ENCODE measurements around the gene TTBK1.

TTBK1 gene

GRCh38 chr6:43242908-43243663 is at the start of gene TTBK1:
TSS of gene TTBK1 (plus strand) at chr6:43243481. CDS start at chr6:43246661, 3,180 bp downstream.
- DNase-seq (ENCODE audit: low spot score) = peak; percentile 67

GRCh38 chr6:43193929-43194328 is 49.4 kb upstream of the TTBK1 start:
- no peak for DNase-seq (ENCODE audit: low spot score)

GRCh38 chr6:43196337-43196736 is 46.9 kb upstream of the TTBK1 start:
- no peak for DNase-seq (ENCODE audit: low spot score)

- DNase-seq (ENCODE audit: low spot score) = no peak
Observed at GRCh38 chr6:43199912-43200311, 43.4 kb upstream of the TTBK1 start.

GRCh38 chr6:43200541-43200940 is 42.7 kb upstream of the TTBK1 start:
- no peak for DNase-seq (ENCODE audit: low spot score)

GRCh38 chr6:43202451-43202850 is 40.8 kb upstream of the TTBK1 start:
- no peak for DNase-seq (ENCODE audit: low spot score)

GRCh38 chr6:43203029-43203717 is 40.1 kb upstream of the TTBK1 start:
- no peak for DNase-seq (ENCODE audit: low spot score)

GRCh38 chr6:43203718-43204095 is 39.6 kb upstream of the TTBK1 start:
- no peak for DNase-seq (ENCODE audit: low spot score)

GRCh38 chr6:43204271-43205105 is 38.8 kb upstream of the TTBK1 start:
- DNase-seq (ENCODE audit: low spot score) = no peak

- no peak for DNase-seq (ENCODE audit: low spot score)
Observed at GRCh38 chr6:43205849-43206248, 37.4 kb upstream of the TTBK1 start.

- DNase-seq (ENCODE audit: low spot score) = no peak
Observed at GRCh38 chr6:43207286-43207685, 36.0 kb upstream of the TTBK1 start.

- DNase-seq (ENCODE audit: low spot score) = no peak
Observed at GRCh38 chr6:43211955-43212354, 31.3 kb upstream of the TTBK1 start.

GRCh38 chr6:43213431-43213830 is 29.9 kb upstream of the TTBK1 start:
- DNase-seq (ENCODE audit: low spot score) = no peak

- DNase-seq (ENCODE audit: low spot score) = no peak
Observed at GRCh38 chr6:43215066-43215465, 28.2 kb upstream of the TTBK1 start.

GRCh38 chr6:43216200-43216599 is 27.1 kb upstream of the TTBK1 start:
- DNase-seq (ENCODE audit: low spot score) = no peak

- no peak for DNase-seq (ENCODE audit: low spot score)
Observed at GRCh38 chr6:43217351-43217750, 25.9 kb upstream of the TTBK1 start.

- no peak for DNase-seq (ENCODE audit: low spot score)
Observed at GRCh38 chr6:43219119-43219518, 24.2 kb upstream of the TTBK1 start.

GRCh38 chr6:43219814-43220213 is 23.5 kb upstream of the TTBK1 start:
- no peak for DNase-seq (ENCODE audit: low spot score)

- no peak for DNase-seq (ENCODE audit: low spot score)
Observed at GRCh38 chr6:43220439-43220951, 22.8 kb upstream of the TTBK1 start.

GRCh38 chr6:43221046-43221972 is 22.0 kb upstream of the TTBK1 start:
- no peak for DNase-seq (ENCODE audit: low spot score)

GRCh38 chr6:43222418-43223059 is 20.7 kb upstream of the TTBK1 start:
- DNase-seq (ENCODE audit: low spot score) = no peak

Measured in iPS-NIHi11 (cell line).